GM13977 (cell line): ENCODE results near the gene SYTL1.

Experiments
- DNase-seq: peaks from one replicate; pipeline ENCODE4 v3.0.0; 2012; ENCODE audit warnings: low spot score
- in situ Hi-C: fragments of 300-500 bp; cut with MboI; formaldehyde crosslinking; loops from one replicate; pipeline ENCODE4 v1.12.0; 2022; ENCODE audit warnings: low sequenced_read_pairs, low pct_unique_long_range_greater_than_20kb, mixed read lengths, inconsistent platforms; ENCODE audit not compliant: unreplicated experiment
- TF ChIP-seq, protein P1 (sequence below): IDR thresholded peaks from 2 replicates; pipeline ENCODE4 v1.5.1; 2012; ENCODE audit warnings: mild to moderate bottlenecking, control low read depth; ENCODE audit not compliant: insufficient read depth; ENCODE audit errors: extremely low read depth, missing control alignments

The SYTL1 gene

DNA sequence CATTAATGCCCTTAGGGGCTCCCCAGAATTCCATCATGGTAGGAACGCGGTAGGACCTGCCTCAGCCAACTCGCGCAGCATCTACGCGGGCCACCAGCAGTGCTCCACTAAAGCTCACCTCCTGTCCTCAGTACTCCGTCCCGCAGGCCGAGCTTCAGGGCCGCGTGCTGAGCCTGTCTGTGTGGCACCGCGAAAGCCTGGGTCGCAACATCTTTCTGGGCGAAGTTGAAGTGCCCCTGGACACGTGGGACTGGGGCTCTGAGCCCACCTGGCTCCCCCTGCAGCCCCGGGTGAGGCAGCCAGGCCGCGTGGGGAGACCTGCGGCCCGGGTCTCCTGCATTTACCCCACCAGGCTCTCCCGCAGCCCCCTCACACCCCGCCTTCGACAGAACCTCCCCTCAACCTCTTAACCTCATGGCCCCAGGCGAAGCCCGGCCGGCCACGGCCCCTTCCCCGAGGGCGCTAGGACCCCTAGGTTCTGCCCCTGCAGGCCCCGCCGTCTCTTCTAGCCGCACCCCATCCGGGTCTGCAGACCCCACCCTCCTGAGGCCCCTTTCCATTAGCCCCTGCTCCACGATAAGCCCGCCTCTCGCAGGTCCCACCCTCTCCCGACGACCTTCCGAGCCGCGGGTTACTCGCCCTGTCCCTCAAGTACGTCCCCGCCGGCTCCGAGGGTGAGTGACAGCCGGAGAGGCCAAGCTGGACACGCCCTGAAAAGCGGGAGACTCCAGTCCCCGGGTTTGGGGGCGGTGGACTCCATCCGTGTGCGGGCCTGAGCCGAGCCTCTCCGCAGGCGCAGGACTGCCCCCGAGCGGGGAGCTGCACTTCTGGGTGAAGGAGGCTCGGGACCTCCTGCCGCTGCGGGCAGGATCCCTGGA, 9.1 kb downstream of the SYTL1 start:
- in situ Hi-C loops = no loop called here
- TF ChIP-seq, protein P1, sequence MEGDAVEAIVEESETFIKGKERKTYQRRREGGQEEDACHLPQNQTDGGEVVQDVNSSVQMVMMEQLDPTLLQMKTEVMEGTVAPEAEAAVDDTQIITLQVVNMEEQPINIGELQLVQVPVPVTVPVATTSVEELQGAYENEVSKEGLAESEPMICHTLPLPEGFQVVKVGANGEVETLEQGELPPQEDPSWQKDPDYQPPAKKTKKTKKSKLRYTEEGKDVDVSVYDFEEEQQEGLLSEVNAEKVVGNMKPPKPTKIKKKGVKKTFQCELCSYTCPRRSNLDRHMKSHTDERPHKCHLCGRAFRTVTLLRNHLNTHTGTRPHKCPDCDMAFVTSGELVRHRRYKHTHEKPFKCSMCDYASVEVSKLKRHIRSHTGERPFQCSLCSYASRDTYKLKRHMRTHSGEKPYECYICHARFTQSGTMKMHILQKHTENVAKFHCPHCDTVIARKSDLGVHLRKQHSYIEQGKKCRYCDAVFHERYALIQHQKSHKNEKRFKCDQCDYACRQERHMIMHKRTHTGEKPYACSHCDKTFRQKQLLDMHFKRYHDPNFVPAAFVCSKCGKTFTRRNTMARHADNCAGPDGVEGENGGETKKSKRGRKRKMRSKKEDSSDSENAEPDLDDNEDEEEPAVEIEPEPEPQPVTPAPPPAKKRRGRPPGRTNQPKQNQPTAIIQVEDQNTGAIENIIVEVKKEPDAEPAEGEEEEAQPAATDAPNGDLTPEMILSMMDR = no peak
- DNase-seq = no peak

DNA sequence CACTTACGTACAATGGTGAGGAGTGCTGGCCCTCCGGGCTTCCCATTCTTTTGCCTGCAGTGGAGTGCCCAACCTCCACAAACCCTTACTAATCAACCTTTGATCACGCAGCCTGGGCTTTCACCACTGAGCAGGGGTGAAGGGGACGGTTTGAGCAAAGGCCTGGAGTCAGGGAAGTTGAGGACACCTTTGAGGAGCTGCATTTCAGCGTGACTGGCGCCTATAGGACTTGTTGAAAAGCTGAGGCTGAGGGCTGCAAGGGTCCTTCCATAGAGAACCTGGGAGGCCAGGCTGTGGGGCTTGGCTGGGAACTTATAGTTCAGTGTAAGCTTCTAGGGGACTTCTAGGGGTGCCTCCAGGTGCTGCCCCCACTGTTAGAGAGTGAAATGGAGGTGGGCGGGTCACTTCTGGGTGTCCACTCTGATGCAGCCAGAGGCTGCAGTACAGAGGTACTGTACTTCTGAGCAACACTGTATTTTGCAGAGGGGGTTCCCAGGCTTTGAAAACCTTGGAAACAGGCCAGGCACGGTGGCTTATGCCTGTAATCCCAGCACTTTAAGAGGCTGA, 9.8 kb downstream of the SYTL1 start:
- DNase-seq = no peak
- in situ Hi-C loops = no loop called here
- TF ChIP-seq, protein P1 = no peak

DNA sequence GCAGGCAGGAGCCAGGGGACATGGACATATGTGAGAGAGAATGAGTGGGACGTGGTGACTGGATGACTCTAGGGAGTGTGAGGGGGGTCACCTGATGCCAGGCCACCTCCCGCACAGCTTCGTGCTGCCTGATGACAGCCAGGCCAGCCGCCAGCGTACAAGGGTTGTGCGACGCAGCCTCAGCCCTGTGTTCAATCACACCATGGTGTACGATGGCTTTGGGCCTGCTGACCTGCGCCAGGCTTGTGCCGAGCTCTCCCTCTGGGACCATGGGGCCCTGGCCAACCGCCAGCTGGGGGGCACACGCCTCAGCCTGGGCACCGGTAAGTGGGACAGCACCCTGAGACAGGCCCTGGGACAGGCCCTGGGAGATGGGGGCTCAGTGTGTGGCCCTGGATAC, 11.3 kb downstream of the SYTL1 start:
- no peak for DNase-seq
- in situ Hi-C loops = no loop called here
- TF ChIP-seq, protein P1 = no peak

DNA sequence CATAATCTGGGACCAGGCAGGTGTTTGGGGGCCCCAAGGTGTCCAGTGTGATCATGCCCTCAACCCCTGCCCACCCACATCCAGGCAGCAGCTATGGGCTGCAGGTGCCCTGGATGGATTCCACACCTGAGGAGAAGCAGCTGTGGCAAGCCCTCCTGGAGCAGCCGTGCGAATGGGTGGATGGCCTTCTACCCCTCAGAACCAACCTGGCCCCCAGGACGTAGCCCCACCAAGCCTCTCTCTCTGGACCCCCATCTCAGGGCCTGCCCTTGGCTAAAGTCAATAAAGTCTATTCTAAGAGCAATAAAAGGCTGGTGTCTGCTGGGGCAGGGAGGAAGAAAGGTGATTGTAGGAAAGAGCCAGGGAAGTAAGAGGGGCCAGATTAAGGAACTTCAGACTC, 11.8 kb downstream of the SYTL1 start:
- DNase-seq = no peak
- in situ Hi-C loops = no loop called here
- TF ChIP-seq, protein P1 = no peak

DNA sequence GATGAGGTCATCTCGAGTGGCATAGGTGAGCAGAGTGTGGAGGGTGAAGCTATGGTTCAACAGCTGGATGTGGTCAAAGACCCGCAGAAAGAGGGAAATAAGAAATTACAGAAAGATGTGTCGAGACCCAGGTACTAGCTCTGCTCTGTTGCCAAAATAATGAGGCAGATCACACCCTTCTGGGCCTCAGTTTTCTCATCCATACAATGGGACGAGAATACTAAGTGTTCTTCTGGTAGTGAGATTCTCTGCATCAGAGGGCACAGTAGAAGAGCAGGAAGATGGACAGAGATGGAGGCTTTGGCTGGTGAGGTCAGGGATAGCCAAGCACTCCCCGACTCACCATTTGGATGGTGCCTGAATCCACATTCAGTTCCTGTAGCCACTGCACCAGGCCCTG, 13.9 kb downstream of the SYTL1 start:
- DNase-seq = no peak
- in situ Hi-C loops = no loop called here
- TF ChIP-seq, protein P1 = no peak

DNA sequence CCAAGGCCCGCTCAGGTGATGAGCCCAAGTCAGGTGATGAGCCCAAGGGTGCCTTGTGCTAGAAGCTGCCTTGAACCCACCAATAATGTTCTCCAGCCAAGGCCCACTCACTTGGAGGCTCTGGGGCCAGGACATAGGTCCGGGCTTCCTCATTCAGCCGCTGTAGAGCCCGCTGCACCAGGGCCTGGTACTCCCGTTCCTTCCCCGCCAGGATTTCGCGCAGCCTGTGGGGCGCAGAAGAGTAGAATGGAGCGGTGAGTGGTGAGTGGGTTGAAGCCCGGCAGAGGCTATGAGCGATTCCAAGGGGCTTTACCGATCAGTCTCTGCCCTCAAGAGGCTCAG, 14.4 kb downstream of the SYTL1 start:
- in situ Hi-C loops = no loop called here
- TF ChIP-seq, protein P1 = no peak
- DNase-seq = no peak
